NCI-H69 (cell line): ENCODE measurements around the gene PPP2R5C.

ENCODE experiments used
- DNase-seq: peaks from one replicate; lab custom pipeline; 2025; lab: John Stamatoyannopoulos, UW

PPP2R5C gene

GRCh38 chr14:101887219-101887618, 125.7 kb downstream of the PPP2R5C start:
- no peak for DNase-seq

DNA sequence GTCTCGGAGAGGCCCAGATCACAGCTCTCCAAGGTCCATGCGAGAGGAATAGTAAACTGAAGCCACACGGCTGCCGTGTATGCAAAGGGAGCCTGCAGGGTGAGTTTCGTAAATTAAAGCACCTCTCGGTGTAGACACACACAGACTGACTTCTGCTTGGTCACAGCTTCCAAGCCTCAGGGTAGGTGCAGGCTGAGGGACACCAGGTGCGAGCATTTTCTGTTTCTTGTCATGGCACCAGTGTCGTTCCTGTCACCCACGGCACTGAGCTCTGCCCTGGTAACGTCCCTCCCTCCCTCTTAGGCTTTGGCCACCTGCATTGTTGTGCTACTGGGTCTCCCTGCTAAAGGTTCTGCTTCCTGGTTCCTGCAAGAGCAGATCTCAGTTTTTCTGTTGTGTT, 126.7 kb downstream of the PPP2R5C start:
- DNase-seq = no peak

DNA sequence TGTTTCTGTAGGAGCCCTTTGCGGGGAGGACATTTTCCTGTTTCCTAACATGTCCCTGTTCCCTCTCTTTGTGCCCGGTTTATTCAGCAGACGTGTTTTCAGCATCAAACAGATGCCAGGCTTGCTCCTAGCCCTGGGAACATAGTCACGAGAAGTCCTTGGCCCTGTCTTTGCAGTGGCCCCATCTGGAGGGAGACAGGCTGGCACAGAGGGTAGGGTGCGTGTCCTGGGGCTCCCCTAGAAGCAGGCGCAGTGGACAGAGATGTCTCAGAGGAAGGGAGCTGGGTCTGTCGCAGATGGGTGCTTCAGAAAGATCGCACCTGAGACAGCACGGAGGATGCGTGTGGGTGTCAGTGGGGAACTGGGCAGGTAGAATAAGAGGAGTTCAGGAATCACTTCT, 127.9 kb downstream of the PPP2R5C start:
- no peak for DNase-seq

DNA sequence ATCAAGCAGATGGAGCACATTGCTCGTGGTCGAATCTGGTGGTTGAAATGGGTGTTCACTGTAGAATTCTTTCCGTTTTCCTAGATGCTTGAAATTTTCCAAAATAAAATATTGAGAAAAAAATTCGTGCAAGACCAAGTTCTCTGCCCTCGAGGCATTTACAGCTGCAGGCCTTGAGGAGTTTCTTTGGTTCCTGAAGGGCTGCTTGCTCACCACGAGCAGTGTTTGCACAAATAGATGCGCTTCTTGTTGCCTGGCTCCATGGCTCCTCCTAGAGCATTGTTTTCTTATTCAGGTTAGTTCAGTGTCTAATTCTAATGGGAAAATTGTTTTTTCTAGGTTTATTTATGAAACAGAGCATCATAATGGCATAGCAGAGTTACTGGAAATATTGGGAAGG, 128.4 kb downstream of the PPP2R5C start:
- DNase-seq = no peak

GRCh38 chr14:101891471-101891870, 130.0 kb downstream of the PPP2R5C start:
- no peak for DNase-seq

DNA sequence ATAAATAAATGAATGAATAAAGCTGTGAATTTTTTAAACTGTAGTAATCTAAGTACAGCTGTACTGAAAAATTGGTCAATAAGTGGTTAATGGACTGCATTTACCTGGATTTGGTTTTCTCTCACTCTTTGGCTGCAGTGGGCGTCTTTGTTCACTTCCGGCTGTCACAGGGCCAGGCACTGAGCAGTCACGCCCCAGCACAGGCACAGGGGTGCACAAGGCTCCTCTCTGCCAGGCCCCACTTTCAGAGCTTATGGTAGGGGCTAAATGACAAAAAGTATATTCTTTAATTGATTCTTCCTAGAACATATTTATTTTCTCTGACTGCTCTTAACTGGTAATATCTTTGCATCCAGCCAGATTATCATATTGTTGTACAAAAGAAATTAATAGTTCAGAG, 132.2 kb downstream of the PPP2R5C start:
- no peak for DNase-seq

GRCh38 chr14:101894365-101895081, 133.0 kb downstream of the PPP2R5C start:
- DNase-seq = peak; percentile 8

DNA sequence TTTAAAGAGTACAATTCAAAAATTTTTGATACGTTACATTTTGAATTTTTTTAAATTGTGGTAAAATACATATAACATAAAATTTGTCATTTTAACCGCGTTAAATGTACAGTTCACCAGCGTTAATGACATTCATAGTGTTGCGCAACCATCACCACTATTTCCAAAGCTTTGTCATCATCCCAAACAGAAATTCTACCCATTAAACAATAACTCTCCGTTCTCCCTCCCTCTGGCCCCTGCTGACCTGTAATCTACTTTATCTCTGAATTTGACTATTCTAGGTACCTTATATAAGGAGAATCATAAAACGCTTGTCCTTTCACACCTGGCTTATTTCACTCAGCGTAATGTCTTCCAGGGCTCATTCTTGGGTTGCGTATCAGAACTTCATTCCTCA, 133.7 kb downstream of the PPP2R5C start:
- DNase-seq = no peak

GRCh38 chr14:101897326-101897725, 135.8 kb downstream of the PPP2R5C start:
- no peak for DNase-seq

DNA sequence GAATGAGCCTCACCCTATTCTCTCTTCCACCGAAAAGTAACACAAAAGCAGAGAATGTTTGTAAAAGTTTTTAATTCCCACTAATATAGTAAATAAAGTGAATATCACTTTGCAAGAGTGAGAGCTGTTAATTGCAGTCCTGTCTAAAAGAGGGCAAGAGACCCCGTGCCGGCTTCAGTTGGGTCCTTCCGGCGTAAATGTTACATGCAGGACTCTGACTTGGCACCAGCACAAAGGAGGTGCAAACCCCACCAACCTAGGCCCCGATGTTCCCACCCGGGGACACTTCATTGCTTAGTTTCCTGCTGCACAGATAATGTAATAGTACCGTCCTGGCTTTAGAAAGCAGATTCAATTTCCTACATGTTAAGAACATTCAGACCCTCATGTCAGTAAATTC, 136.9 kb downstream of the PPP2R5C start:
- DNase-seq = no peak

GRCh38 chr14:101899263-101899662, 137.8 kb downstream of the PPP2R5C start:
- no peak for DNase-seq

DNA sequence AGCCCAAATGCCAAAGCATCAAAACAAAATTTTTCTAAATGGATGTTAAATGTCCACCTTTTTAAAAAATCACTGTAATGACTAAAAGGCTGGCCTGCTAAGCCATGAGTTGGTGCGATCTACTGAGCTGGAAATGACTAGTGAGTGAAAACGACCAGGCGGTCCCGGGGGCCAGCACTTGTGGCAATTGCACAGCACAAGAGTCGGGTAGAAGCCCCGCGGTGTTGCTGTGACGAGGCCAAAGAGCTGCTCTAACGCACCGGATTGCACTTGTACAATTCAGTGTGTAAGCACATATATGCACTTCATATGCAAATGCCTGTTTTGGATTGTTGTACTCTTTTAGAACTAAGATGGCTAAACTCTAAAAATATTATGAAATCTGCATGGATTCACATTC, 138.7 kb downstream of the PPP2R5C start:
- DNase-seq = no peak

GRCh38 chr14:101903111-101903561, 141.6 kb downstream of the PPP2R5C start:
- no peak for DNase-seq

DNA sequence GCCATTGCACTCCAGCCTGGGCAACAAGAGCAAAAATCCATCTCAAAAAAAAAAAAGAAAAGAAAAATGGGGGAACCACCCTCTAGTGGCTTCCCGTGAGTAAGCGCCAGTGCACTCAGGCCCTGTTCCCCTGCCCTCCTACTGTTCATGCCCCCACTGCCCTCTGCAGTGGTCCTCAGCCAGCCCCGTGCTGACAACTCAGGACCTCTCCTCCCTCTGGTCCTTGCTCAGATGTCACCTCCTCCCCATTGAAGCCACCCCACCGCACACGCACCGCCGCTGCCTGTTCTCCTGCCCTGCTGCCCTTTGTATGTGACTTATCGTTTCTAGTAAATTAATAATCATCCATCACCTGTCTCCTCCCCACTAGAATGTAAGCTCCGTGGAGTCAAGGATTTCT, 144.1 kb downstream of the PPP2R5C start:
- no peak for DNase-seq

DNA sequence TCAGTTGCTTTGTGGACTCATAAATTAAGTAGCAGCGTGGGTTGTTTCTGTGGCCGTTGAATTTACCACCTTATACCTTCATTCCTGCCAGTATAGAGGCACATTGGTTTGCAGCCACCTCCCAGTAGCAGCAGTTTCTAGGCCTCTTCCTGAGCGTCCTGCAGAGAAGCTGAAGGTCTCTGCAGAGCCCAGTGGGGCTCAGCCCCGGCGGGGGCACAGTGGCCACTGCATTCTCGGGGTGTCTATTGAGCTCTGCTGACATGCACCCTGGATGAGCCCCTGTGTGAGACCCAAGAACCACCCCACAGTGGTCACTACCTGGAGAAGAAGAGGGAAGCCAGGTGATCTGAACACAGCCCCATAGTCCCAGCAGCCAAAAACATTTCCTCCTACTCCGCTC, 145.1 kb downstream of the PPP2R5C start:
- DNase-seq = no peak

GRCh38 chr14:101907619-101908018, 146.1 kb downstream of the PPP2R5C start:
- no peak for DNase-seq

GRCh38 chr14:101908795-101909194, 147.3 kb downstream of the PPP2R5C start:
- DNase-seq = no peak

DNA sequence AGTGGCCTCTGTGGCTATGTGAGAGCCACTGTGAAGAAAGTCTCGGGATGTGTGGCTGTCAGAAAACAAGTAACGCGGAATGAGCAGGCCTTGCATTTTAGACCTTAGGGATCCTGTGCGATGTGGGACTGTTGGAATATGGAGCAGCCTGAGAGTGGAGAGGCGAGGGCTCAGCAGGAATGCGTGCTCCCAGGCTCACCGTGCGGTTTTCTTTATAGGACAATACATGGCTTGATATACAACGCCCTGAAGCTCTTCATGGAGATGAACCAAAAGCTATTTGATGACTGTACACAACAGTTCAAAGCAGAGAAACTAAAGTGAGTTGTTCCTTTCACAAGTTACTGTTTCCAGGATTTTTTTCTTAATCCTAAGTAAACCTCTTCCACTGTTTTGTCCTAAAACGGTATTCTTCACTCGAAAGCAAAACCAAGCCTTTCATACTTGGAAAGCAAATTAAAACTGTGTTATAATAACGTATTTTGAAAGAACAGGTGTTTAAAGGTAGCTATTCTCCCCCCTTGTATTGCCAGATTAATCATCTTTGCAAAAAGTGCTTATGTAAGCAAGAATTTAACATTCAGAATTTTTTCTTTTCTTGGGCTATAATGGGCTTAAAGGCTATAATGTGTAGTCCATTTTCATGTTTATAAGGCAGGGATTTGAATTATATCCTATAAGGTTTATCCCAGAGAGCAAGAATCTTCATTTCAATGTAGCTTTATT, 148.0 kb downstream of the PPP2R5C start:
- no peak for DNase-seq

DNA sequence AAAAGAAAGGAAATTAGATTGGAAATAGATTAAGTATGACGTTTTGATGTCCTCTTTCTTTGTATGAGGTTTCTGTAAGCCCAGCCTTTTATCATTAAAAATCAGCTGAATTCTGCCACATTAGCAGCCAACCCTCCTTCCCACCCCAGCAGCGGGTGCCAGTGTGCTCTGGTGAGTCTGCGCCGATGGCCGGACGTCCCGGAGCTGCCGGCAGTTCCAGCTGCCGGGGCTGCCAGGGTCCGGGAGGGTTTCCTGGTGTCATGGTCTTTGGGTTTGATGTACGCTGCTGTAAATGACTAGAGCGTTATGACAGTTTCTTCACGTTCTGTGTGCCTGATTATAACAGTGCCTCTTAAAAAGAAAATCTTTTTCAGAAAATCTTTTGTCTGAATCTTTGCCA, 151.3 kb downstream of the PPP2R5C start:
- no peak for DNase-seq

DNA sequence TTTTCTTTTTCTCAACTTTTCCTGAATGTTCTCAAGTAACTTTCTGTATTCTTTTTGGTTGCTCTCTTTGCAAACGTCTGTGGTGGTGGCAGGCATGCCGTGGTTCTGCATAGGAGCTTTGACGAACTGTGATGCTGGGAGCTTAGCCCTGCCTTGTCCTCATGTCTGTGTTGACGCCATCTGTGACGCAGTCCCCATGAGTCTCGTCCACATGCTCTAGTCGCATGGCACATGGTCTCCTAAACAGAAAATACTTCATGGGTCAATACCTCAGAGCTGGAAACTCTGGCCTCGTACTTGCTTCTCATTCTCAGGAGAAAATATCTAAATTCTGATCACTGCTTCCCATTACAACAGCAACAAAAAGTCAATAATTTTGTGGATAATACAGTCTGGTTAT, 152.6 kb downstream of the PPP2R5C start:
- DNase-seq = no peak

GRCh38 chr14:101915871-101916815, 154.6 kb downstream of the PPP2R5C start:
- no peak for DNase-seq

- no peak for DNase-seq
Measured at GRCh38 chr14:101916816-101917412, 155.4 kb downstream of the PPP2R5C start.
